GM12891 (cell line): ENCODE data around the gene SRP14.

ENCODE experiments used
- POLR2A ChIP-seq: IDR thresholded peaks from 2 replicates; pipeline ENCODE4 v1.6.1; 2011; ENCODE audit warnings: low read depth, low read length, control low read depth
- POLR2AphosphoS5 ChIP-seq: IDR thresholded peaks from 2 replicates; pipeline ENCODE4 v1.6.1; 2011; ENCODE audit warnings: low read depth, low read length, control low read depth
- POU2F2 ChIP-seq: IDR thresholded peaks from 2 replicates; pipeline ENCODE4 v1.6.1; 2011; ENCODE audit warnings: low read depth, mild to moderate bottlenecking, control low read depth, low read length, moderate library complexity
- TAF1 ChIP-seq: IDR thresholded peaks from 2 replicates; pipeline ENCODE4 v1.6.1; 2011; ENCODE audit warnings: low read depth, low read length, control low read depth

DNA sequence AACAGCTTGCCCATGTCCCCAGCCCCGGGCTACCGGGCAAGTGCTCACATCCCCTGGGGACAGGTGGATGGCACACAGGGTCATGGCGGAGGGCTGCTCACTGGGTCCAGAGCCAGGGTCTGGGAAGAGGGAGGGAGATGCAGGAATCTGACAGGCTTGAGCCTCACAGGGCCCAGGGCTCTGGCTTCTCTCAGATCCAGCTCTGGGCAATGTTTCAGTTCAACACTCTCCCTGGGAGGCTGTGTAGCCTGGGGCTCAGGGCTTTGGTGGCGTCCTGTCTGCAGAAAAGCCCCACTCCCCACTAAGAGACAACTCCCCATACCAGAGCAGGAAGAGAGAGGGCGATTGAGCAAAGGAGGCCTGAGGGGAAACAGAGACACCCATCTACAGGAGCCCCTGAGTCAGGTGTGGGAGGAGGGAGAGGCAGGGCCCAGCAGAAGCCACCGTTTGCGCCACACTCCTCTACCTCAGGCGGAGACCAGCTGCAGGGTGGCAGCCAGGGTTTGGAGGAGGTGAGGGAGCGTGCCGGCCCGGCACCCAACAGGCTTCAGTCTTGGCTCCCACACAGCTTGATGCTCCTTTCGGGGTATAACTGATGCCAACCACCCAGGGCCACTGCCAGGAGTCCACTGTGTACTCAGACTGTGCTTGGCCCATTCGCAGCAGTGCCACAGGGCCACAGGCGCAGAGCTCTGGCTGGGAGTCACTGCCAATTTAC lies 16.8 kb upstream of the SRP14 start:
- TF ChIP-seq POLR2A (no peak), TAF1 (no peak), POLR2AphosphoS5 (no peak), POU2F2 (no peak)
